ENCODE data around the gene COL4A2.

GRCh38 chr13:110554227-110554836 lies 247.2 kb downstream of the COL4A2 start:
- TF ChIP-seq, protein P1, sequence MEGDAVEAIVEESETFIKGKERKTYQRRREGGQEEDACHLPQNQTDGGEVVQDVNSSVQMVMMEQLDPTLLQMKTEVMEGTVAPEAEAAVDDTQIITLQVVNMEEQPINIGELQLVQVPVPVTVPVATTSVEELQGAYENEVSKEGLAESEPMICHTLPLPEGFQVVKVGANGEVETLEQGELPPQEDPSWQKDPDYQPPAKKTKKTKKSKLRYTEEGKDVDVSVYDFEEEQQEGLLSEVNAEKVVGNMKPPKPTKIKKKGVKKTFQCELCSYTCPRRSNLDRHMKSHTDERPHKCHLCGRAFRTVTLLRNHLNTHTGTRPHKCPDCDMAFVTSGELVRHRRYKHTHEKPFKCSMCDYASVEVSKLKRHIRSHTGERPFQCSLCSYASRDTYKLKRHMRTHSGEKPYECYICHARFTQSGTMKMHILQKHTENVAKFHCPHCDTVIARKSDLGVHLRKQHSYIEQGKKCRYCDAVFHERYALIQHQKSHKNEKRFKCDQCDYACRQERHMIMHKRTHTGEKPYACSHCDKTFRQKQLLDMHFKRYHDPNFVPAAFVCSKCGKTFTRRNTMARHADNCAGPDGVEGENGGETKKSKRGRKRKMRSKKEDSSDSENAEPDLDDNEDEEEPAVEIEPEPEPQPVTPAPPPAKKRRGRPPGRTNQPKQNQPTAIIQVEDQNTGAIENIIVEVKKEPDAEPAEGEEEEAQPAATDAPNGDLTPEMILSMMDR (IDR thresholded peaks at IDR 0.05), result no peak
- TF ChIP-seq POLR2A (IDR thresholded peaks at IDR 0.05), result no peak
- TF ChIP-seq EP300 (IDR thresholded peaks at IDR 0.05), result no peak

All from suprapubic skin (tissue), 3 donors.